Chondrocyte (in vitro differentiated cells): ENCODE measurements around the gene SLC25A13. TPM values are rescaled to one million over a fixed set of nuclear protein-coding genes. Genes with fewer than 3 reads are reported as not detected.

ENCODE experiments used
- DNase-seq: peaks from one replicate; pipeline ENCODE4 v3.0.0; 2021; ENCODE audit warnings: mixed read lengths, low spot score
- H3K27ac Mint-ChIP-seq: one replicate; pipeline ENCODE4 v1.8.0; 2021; ENCODE audit warnings: mild to moderate bottlenecking, moderate library complexity, mixed read lengths; ENCODE audit not compliant: unreplicated experiment
- H3K27me3 Mint-ChIP-seq: 2 replicates; pipeline ENCODE4 v1.8.0; 2021; ENCODE audit warnings: low read depth, mixed read lengths
- H3K36me3 Mint-ChIP-seq: 2 replicates; pipeline ENCODE4 v1.8.0; 2021; ENCODE audit warnings: low read depth, mixed read lengths
- H3K4me1 Mint-ChIP-seq: 2 replicates; pipeline ENCODE4 v1.8.0; 2021; ENCODE audit warnings: low read depth, mild to moderate bottlenecking, mixed read lengths
- H3K4me3 Mint-ChIP-seq: one replicate; pipeline ENCODE4 v1.8.0; 2021; ENCODE audit warnings: mild to moderate bottlenecking, moderate library complexity, mixed read lengths; ENCODE audit not compliant: unreplicated experiment
- H3K9me3 Mint-ChIP-seq: 2 replicates; pipeline ENCODE4 v1.8.0; 2021; ENCODE audit warnings: low read depth, mixed read lengths
- total RNA-seq: library from RNA; stranded (reverse); gene quantifications from 3 replicates; pipeline ENCODE4 v1.2.1, GENCODE V29; 2021
- TF ChIP-seq, protein P1 (sequence below): fragments of 200-600 bp; sonication (generic); IDR thresholded peaks from 2 replicates; pipeline ENCODE4 v1.5.0; 2021; ENCODE audit warnings: antibody characterized with exemption, mild to moderate bottlenecking, moderate library complexity

Gene SLC25A13
- total RNA-seq, 1 donor from 2014 or later, result 26.6 TPM

DNA sequence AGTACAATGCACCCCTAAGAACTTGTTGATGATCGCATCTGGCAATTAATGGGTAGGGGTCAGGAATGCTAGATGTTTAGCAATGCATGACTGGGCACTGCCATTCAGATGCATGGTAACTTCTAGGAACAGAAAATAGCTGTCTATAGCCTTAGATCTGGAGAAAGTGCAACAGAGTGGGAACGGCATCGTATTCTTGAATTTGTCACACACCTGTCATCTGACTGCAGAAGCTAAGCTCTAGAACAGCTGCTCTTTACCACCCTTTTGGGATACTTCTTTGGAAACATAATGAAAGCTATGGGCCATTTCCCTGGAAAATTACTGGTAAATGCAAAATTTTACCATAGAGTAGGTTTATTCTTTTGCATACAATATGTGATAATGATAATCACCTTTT lies 118.1 kb downstream of the SLC25A13 start:
- H3K4me3 Mint-ChIP-seq, result no peak overlapping the region
- H3K9me3 Mint-ChIP-seq, result no peaks in the 10 kb centered on the region
- H3K4me1 Mint-ChIP-seq, result peaks cover 16% of the 10 kb centered on the region
- no peaks in the 10 kb centered on the region for H3K27me3 Mint-ChIP-seq
- H3K36me3 Mint-ChIP-seq, result peaks cover 5% of the 10 kb centered on the region
- DNase-seq, result no peak
- TF ChIP-seq, protein P1, sequence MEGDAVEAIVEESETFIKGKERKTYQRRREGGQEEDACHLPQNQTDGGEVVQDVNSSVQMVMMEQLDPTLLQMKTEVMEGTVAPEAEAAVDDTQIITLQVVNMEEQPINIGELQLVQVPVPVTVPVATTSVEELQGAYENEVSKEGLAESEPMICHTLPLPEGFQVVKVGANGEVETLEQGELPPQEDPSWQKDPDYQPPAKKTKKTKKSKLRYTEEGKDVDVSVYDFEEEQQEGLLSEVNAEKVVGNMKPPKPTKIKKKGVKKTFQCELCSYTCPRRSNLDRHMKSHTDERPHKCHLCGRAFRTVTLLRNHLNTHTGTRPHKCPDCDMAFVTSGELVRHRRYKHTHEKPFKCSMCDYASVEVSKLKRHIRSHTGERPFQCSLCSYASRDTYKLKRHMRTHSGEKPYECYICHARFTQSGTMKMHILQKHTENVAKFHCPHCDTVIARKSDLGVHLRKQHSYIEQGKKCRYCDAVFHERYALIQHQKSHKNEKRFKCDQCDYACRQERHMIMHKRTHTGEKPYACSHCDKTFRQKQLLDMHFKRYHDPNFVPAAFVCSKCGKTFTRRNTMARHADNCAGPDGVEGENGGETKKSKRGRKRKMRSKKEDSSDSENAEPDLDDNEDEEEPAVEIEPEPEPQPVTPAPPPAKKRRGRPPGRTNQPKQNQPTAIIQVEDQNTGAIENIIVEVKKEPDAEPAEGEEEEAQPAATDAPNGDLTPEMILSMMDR, result no peak
- no peak overlapping the region for H3K27ac Mint-ChIP-seq

DNA sequence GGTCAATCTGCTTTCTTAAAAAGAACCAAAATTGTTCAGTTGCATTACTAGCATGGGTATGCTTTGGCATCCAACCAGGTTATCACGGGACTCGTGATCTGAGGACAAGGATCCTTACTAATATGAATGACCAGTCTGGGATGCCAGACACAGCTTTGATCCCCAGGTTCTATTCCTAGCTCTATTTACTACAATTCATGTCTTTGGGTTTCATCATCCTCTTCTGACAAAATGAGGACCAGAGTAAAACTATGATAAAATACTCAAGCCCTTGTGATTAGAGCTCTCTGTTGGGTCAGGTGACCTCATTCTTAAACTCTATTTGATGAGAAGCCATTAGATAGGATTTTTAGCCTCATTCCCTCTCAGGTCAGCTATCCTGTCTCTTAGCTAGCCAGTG lies 119.8 kb downstream of the SLC25A13 start:
- peaks cover 23% of the 10 kb centered on the region for H3K4me1 Mint-ChIP-seq
- no peaks in the 10 kb centered on the region for H3K9me3 Mint-ChIP-seq
- no peak overlapping the region for H3K27ac Mint-ChIP-seq
- H3K4me3 Mint-ChIP-seq, result no peak overlapping the region
- DNase-seq, result no peak
- TF ChIP-seq, protein P1, result no peak
- H3K36me3 Mint-ChIP-seq, result peaks cover 3% of the 10 kb centered on the region
- H3K27me3 Mint-ChIP-seq, result no peaks in the 10 kb centered on the region

DNA sequence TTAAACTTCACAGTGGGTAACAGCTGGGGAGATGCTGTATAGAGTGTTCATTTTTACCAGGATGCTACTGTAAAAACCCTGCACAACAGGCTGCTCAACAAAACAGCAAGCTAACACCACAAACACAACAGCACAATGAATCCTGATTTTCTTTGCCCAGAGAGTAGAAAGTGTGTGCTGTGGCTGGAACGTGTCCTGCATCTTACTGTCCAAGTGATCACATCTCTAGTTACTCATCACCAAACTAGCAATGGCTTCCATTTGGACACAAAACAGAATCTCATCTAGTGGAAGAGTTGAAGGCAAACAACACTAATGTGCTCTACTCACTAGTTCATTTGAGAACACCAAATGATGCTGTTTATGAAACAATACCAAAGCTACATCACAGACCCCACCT lies 121.2 kb downstream of the SLC25A13 start:
- H3K36me3 Mint-ChIP-seq, result no peaks in the 10 kb centered on the region
- no peak for DNase-seq
- TF ChIP-seq, protein P1, result no peak
- H3K9me3 Mint-ChIP-seq, result no peaks in the 10 kb centered on the region
- H3K4me3 Mint-ChIP-seq, result no peak overlapping the region
- no peaks in the 10 kb centered on the region for H3K27me3 Mint-ChIP-seq
- no peak overlapping the region for H3K27ac Mint-ChIP-seq
- peaks cover 23% of the 10 kb centered on the region for H3K4me1 Mint-ChIP-seq

DNA sequence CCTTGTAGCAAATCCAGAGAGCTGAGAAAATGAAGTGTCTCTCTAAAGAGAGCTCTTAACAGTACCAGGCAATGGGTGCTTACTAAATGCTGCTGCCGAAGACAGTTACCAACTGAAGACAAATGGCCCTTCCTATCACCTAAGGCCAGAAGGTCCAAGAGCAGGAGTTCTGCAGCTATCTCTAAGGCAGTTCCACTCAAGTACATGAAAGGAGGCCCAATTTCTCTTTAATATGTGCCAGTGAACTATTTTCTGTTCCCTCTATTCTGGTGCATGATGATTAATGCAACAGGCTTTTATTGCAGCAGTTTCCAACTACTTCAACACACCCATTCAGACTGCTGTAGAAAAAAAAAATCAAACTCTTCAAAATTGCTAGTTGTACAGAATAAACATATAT lies 122.5 kb downstream of the SLC25A13 start:
- Mint-ChIP-seq H3K4me3 (no peak overlapping the region), H3K9me3 (no peaks in the 10 kb centered on the region), H3K27ac (peak overlapping the region; percentile 58), H3K27me3 (no peaks in the 10 kb centered on the region), H3K4me1 (peaks cover 23% of the 10 kb centered on the region), H3K36me3 (no peaks in the 10 kb centered on the region)
- no peak for DNase-seq
- TF ChIP-seq, protein P1, result no peak

DNA sequence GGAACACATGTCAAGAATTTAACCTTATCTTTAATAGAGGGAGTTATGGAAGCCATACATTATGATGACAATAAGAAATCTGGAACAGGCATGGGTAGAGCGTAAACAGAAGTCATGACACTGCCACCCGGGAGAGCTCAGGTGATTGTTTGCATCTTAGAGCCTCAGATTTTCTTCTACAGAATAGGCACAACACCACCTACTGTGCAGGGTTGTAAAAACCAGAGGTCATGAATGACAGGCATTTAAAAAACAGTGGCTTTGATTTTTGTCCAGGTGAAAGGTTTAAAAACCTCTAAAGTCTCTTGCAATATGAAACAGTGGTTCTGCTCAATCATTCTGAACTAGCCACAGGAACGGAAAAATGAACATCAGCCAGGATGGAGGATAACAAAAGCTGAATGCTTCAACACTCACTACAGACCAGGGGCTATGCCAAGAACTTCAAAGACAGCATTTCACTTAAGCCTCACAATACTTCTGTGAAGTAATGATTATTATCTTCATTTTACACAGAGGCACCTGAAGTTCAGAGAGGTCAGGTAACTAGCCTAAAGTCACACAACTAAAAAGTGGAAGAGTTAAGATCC lies 123.8 kb downstream of the SLC25A13 start:
- no peaks in the 10 kb centered on the region for H3K27me3 Mint-ChIP-seq
- no peak overlapping the region for H3K27ac Mint-ChIP-seq
- no peak for DNase-seq
- no peaks in the 10 kb centered on the region for H3K36me3 Mint-ChIP-seq
- peaks cover 23% of the 10 kb centered on the region for H3K4me1 Mint-ChIP-seq
- H3K9me3 Mint-ChIP-seq, result no peaks in the 10 kb centered on the region
- H3K4me3 Mint-ChIP-seq, result no peak overlapping the region
- TF ChIP-seq, protein P1, result no peak
